Keratinocyte (primary cell): ENCODE data around the gene SMPD1. TPM values are rescaled to one million over a fixed set of nuclear protein-coding genes. Genes with fewer than 3 reads are reported as not detected.

Experiments
- DNase-seq: peaks from one replicate; pipeline ENCODE4 v3.0.0-alpha.2; 2011; ENCODE audit warnings: low read depth, missing footprints, low spot score
- FAIRE-seq: peaks from 2 replicates; lab custom pipeline; 2011; peaks lifted over from hg19 to GRCh38; lab: Jason Lieb, UNC
- H2AFZ ChIP-seq: 2 replicates; pipeline ENCODE4 v1.6.0; 2012; ENCODE audit warnings: low read length, control low read depth, inconsistent platforms; ENCODE audit not compliant: control insufficient read depth
- H3K27ac ChIP-seq: 2 replicates; pipeline ENCODE4 v1.5.1; 2011; ENCODE audit warnings: low read length; ENCODE audit not compliant: control insufficient read depth, insufficient read depth
- H3K27me3 ChIP-seq: 3 replicates; pipeline ENCODE4 v1.6.0; 2011; ENCODE audit warnings: low read length; ENCODE audit not compliant: control insufficient read depth, insufficient read depth; ENCODE audit errors: extremely low read depth
- H3K36me3 ChIP-seq, 2 experiments: 2 replicates in 1 of 2; 3 replicates in 1 of 2; pipeline ENCODE4 v1.5.1; 2011; ENCODE audit warnings: low read length in 2 of 2, mild to moderate bottlenecking in 1 of 2; ENCODE audit not compliant: control insufficient read depth in 2 of 2, insufficient read depth in 2 of 2; ENCODE audit errors: extremely low read depth in 1 of 2
- H3K4me1 ChIP-seq: 3 replicates; pipeline ENCODE4 v1.5.1; 2011; ENCODE audit warnings: low read length; ENCODE audit not compliant: control insufficient read depth, insufficient read depth; ENCODE audit errors: extremely low read depth
- H3K4me2 ChIP-seq: 3 replicates; pipeline ENCODE4 v1.6.0; 2011; ENCODE audit warnings: low read depth, low read length; ENCODE audit not compliant: control insufficient read depth, insufficient read depth; ENCODE audit errors: extremely low read depth
- H3K4me3 ChIP-seq, 3 experiments: fragments of 200-600 bp in 1 of 3; sonication (generic) in 1 of 3; 2 replicates in 2 of 3; 3 replicates in 1 of 3; pipeline ENCODE4 v1.5.1; 2011 to 2016; ENCODE audit warnings: low read length in 3 of 3, mild to moderate bottlenecking in 3 of 3, control low read depth in 2 of 3, inconsistent platforms in 1 of 3, low read depth in 1 of 3, mixed read lengths in 1 of 3, mixed run types in 1 of 3, moderate library complexity in 1 of 3; ENCODE audit not compliant: control insufficient read depth in 2 of 3, insufficient read depth in 2 of 3; ENCODE audit errors: extremely low read depth in 1 of 3
- H3K79me2 ChIP-seq: 2 replicates; pipeline ENCODE4 v1.6.0; 2012; ENCODE audit warnings: low read length; ENCODE audit not compliant: control insufficient read depth, insufficient read depth
- H3K9ac ChIP-seq: 3 replicates; pipeline ENCODE4 v1.6.0; 2011; ENCODE audit warnings: low read length; ENCODE audit not compliant: control insufficient read depth, insufficient read depth; ENCODE audit errors: extremely low read depth
- H3K9me1 ChIP-seq: 3 replicates; pipeline ENCODE4 v1.6.0; 2011; ENCODE audit warnings: low read length; ENCODE audit not compliant: control insufficient read depth, insufficient read depth; ENCODE audit errors: extremely low read depth
- H3K9me3 ChIP-seq: 2 replicates; pipeline ENCODE4 v1.5.1; 2012; ENCODE audit warnings: low read depth, low read length; ENCODE audit not compliant: control insufficient read depth
- H4K20me1 ChIP-seq: 3 replicates; pipeline ENCODE4 v1.6.0; 2011; ENCODE audit warnings: low read length; ENCODE audit not compliant: control insufficient read depth, insufficient read depth; ENCODE audit errors: extremely low read depth
- CTCF ChIP-seq, 3 experiments: IDR thresholded peaks in 1 of 3; conservative IDR thresholded peaks in 1 of 3; optimal IDR thresholded peaks in 1 of 3; 2 replicates in 2 of 3; 3 replicates in 1 of 3; pipeline versions ENCODE3 to v1.5.1; 2011; ENCODE audit warnings: low read length in 3 of 3, mild to moderate bottlenecking in 3 of 3, moderate library complexity in 2 of 3, control low read depth in 1 of 3, inconsistent platforms in 1 of 3; ENCODE audit not compliant: insufficient read depth in 2 of 3; ENCODE audit errors: extremely low read depth in 1 of 3
- EZH2 ChIP-seq: IDR thresholded peaks from one replicate; pipeline ENCODE4 v1.6.1; 2012; ENCODE audit warnings: inconsistent platforms, mild to moderate bottlenecking, low read length, moderate library complexity
- dilution Hi-C: fragments of 300-500 bp; cut with MboI; formaldehyde crosslinking; loops from one replicate; pipeline ENCODE4 v1.7.0; 2020; ENCODE audit warnings: low sequenced_read_pairs; ENCODE audit not compliant: extremely low pct_ligation_motif_present
- polyA plus RNA-seq, 5 experiments: library from polyadenylated mRNA; depleted of rRNA in 3 of 5; stranded (reverse) in 3 of 5; stranded (forward) in 1 of 5; unstranded in 1 of 5; fragments of >200 nt; gene quantifications; 1 replicate in 1 of 5; 2 replicates in 3 of 5; 3 replicates in 1 of 5; pipeline versions ENCODE4 v1.2.1 to v1.2.3, GENCODE V29; 2011 to 2012; ENCODE audit warnings: missing spikeins in 2 of 5, low read depth in 1 of 5, low replicate concordance in 1 of 5

Gene SMPD1
- polyA plus RNA-seq, 1 donor (not counting 4 experiments of a cell fraction or from before 2014, with no cell fraction given) = 8.0 TPM

- no peak overlapping the region for H3K27ac ChIP-seq
- no peak for FAIRE-seq
- dilution Hi-C loops = no loop called here
These were observed 5.1 kb upstream of the SMPD1 start for GRCh38 chr11:6385046-6385777.

GRCh38 chr11:6387811-6388599 lies 2.3 kb upstream of the SMPD1 start:
- H3K79me2 ChIP-seq = no peaks in the 10 kb centered on the region
- H2AFZ ChIP-seq = no peak overlapping the region
- FAIRE-seq (no peak), DNase-seq (no peak)
- H3K27me3 ChIP-seq = no peaks in the 10 kb centered on the region
- no peak overlapping the region for H3K27ac ChIP-seq
- H3K4me3 ChIP-seq = no peak overlapping the region
- no peak overlapping the region for H3K9ac ChIP-seq
- peaks cover 13% of the 10 kb centered on the region for H3K4me1 ChIP-seq
- H4K20me1 ChIP-seq = no peaks in the 10 kb centered on the region
- no peaks in the 10 kb centered on the region for H3K9me3 ChIP-seq
- no peak for TF ChIP-seq CTCF (optimal IDR thresholded peaks at IDR 0.05 in 1 of 3, IDR thresholded peaks at IDR 0.05 in 1 of 3, conservative IDR thresholded peaks at IDR 0.05 in 1 of 3; ENCODE audit: extremely low read depth in 1 of 3, insufficient read depth in 2 of 3, low read length in 3 of 3)
- TF ChIP-seq EZH2 = no peak
- H3K4me2 ChIP-seq = no peak overlapping the region
- no peaks in the 10 kb centered on the region for H3K9me1 ChIP-seq
- dilution Hi-C loops = no loop called here
- no peaks in the 10 kb centered on the region for H3K36me3 ChIP-seq

More at GRCh38 chr11:6385046-6385777, 5.1 kb upstream of the SMPD1 start:
- no peaks in the 10 kb centered on the region for H3K9me3 ChIP-seq
- peaks cover 13% of the 10 kb centered on the region for H3K4me1 ChIP-seq
- no peaks in the 10 kb centered on the region for H3K27me3 ChIP-seq
- H4K20me1 ChIP-seq = no peaks in the 10 kb centered on the region
- TF ChIP-seq CTCF (optimal IDR thresholded peaks at IDR 0.05 in 1 of 3, IDR thresholded peaks at IDR 0.05 in 1 of 3, conservative IDR thresholded peaks at IDR 0.05 in 1 of 3; ENCODE audit: extremely low read depth in 1 of 3, insufficient read depth in 2 of 3, low read length in 3 of 3) (no peak), EZH2 (no peak)
- no peaks in the 10 kb centered on the region for H3K9me1 ChIP-seq
- H3K4me3 ChIP-seq = no peak overlapping the region
- no peaks in the 10 kb centered on the region for H3K79me2 ChIP-seq
- no peak overlapping the region for H3K4me2 ChIP-seq
- H2AFZ ChIP-seq = no peak overlapping the region
- DNase-seq = no peak
- no peak overlapping the region for H3K9ac ChIP-seq
- H3K36me3 ChIP-seq = no peaks in the 10 kb centered on the region
